HL-60 (cell line): ENCODE results near the gene C16orf90.

Source experiments
- DNase-seq, 2 experiments: peaks; one replicate each; pipeline ENCODE4 v3.0.0-alpha.2; 2010 to 2020; ENCODE audit warnings: low read depth in 1 of 2, low spot score in 1 of 2
- H3K27ac ChIP-seq: fragments of 250-450 bp; sonication (Bioruptor Pico); replicated peaks from 2 replicates; pipeline ENCODE4 v1.5.1; 2020; ENCODE audit warnings: mild to moderate bottlenecking, moderate library complexity
- H3K27me3 ChIP-seq: fragments of 250-450 bp; sonication (Bioruptor Pico); 2 replicates; pipeline ENCODE4 v1.5.1; 2021; ENCODE audit warnings: mild to moderate bottlenecking, moderate library complexity; ENCODE audit not compliant: insufficient read depth, poor library complexity, severe bottlenecking
- H3K4me3 ChIP-seq: replicated peaks from 2 replicates; pipeline ENCODE4 v1.5.1; 2011; ENCODE audit warnings: mild to moderate bottlenecking, control low read depth, low read length; ENCODE audit not compliant: insufficient read depth
- CTCF ChIP-seq: IDR thresholded peaks from one replicate; pipeline ENCODE4 v1.5.1; 2011; ENCODE audit warnings: low read length, control low read depth, inconsistent platforms; ENCODE audit not compliant: insufficient read depth
- GABPA ChIP-seq: IDR thresholded peaks from 2 replicates; pipeline ENCODE4 v1.6.1; 2012; ENCODE audit warnings: low read depth
- POLR2AphosphoS5 ChIP-seq: IDR thresholded peaks from 2 replicates; pipeline ENCODE4 v1.6.1; 2012; ENCODE audit warnings: low read depth
- SPI1 ChIP-seq: IDR thresholded peaks from 2 replicates; pipeline ENCODE4 v1.6.1; 2012; ENCODE audit warnings: low read depth, mild to moderate bottlenecking, borderline replicate concordance
- TF ChIP-seq, protein P1 (sequence below): IDR thresholded peaks from 2 replicates; pipeline ENCODE4 v1.6.1; 2012; ENCODE audit warnings: low read depth; ENCODE audit not compliant: insufficient replicate concordance

Gene C16orf90

GRCh38 chr16:3467182-3467581, 28.1 kb downstream of the C16orf90 start:
- Histone ChIP-seq H3K27me3 (no peaks in the 10 kb centered on the region), H3K4me3 (no peak overlapping the region), H3K27ac (no peak overlapping the region)
- DNase-seq: no peak
- TF ChIP-seq POLR2AphosphoS5: no peak
- no peak for TF ChIP-seq GABPA
- TF ChIP-seq SPI1: no peak
- TF ChIP-seq, protein P1, sequence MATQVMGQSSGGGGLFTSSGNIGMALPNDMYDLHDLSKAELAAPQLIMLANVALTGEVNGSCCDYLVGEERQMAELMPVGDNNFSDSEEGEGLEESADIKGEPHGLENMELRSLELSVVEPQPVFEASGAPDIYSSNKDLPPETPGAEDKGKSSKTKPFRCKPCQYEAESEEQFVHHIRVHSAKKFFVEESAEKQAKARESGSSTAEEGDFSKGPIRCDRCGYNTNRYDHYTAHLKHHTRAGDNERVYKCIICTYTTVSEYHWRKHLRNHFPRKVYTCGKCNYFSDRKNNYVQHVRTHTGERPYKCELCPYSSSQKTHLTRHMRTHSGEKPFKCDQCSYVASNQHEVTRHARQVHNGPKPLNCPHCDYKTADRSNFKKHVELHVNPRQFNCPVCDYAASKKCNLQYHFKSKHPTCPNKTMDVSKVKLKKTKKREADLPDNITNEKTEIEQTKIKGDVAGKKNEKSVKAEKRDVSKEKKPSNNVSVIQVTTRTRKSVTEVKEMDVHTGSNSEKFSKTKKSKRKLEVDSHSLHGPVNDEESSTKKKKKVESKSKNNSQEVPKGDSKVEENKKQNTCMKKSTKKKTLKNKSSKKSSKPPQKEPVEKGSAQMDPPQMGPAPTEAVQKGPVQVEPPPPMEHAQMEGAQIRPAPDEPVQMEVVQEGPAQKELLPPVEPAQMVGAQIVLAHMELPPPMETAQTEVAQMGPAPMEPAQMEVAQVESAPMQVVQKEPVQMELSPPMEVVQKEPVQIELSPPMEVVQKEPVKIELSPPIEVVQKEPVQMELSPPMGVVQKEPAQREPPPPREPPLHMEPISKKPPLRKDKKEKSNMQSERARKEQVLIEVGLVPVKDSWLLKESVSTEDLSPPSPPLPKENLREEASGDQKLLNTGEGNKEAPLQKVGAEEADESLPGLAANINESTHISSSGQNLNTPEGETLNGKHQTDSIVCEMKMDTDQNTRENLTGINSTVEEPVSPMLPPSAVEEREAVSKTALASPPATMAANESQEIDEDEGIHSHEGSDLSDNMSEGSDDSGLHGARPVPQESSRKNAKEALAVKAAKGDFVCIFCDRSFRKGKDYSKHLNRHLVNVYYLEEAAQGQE: no peak
- TF ChIP-seq CTCF: no peak

GRCh38 chr16:3465911-3466584, 29.2 kb downstream of the C16orf90 start:
- TF ChIP-seq, protein P1: no peak
- TF ChIP-seq CTCF (no peak), GABPA (no peak), SPI1 (no peak), POLR2AphosphoS5 (no peak)
- no peak overlapping the region for H3K4me3 ChIP-seq
- no peak overlapping the region for H3K27ac ChIP-seq
- DNase-seq: no peak
- H3K27me3 ChIP-seq: no peaks in the 10 kb centered on the region

DNA sequence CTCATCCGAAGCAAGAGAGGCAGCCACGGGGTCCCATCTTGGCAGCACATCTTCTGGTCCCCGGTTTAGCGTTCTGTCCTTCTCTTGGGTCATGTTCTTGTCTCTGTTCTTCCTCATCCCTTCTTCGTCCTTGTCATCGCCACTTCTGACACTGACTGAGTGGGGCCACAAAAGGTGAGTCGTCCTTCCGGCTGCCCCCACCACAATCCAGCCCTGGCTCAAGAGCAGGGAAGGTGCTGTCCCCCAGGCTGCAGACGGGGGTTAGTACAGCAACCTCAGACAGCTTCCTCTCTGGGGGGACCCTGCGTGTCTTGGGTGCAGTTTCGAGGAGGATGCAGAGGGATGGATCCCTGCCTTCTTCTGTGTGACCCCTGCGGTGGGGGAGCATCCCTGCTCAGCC, 30.0 kb downstream of the C16orf90 start:
- no peak for DNase-seq
- TF ChIP-seq POLR2AphosphoS5: no peak
- no peak for TF ChIP-seq SPI1
- no peak overlapping the region for H3K27ac ChIP-seq
- no peaks in the 10 kb centered on the region for H3K27me3 ChIP-seq
- no peak overlapping the region for H3K4me3 ChIP-seq

DNA sequence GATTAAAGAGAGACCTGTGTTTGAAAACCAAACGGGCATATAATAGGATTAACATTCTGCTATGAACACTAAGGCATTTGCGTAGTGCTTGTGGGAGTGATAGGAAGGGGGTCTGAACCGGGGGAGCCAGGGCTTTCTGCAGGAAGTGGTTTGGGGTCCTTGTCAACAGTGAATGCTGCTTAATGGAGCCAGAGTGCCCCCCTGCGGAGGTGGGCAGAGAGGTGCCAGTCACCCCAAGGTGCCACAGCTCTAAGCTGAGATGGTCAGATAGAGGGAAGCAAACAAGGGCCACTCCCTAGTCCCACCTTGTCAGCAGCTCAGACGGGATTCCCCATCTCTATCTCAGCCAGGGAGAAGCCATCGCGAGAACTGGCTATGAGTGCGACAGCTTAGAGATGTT, 34.1 kb downstream of the C16orf90 start:
- H3K4me3 ChIP-seq: no peak overlapping the region
- DNase-seq: no peak
- no peak overlapping the region for H3K27ac ChIP-seq
- TF ChIP-seq, protein P1: no peak
- TF ChIP-seq SPI1 (no peak), CTCF (no peak), POLR2AphosphoS5 (no peak), GABPA (no peak)
- H3K27me3 ChIP-seq: no peaks in the 10 kb centered on the region
